Measurements from ENCODE around the gene WASF3. TPM values are rescaled to one million over a fixed set of nuclear protein-coding genes. Genes with fewer than 3 reads are reported as not detected.
A peak's percentile ranks its signal among the peaks of the same experiment; 100 is the strongest.

The WASF3 gene
- total RNA-seq, 1 donor from 2014 or later: 13.0 TPM

DNA sequence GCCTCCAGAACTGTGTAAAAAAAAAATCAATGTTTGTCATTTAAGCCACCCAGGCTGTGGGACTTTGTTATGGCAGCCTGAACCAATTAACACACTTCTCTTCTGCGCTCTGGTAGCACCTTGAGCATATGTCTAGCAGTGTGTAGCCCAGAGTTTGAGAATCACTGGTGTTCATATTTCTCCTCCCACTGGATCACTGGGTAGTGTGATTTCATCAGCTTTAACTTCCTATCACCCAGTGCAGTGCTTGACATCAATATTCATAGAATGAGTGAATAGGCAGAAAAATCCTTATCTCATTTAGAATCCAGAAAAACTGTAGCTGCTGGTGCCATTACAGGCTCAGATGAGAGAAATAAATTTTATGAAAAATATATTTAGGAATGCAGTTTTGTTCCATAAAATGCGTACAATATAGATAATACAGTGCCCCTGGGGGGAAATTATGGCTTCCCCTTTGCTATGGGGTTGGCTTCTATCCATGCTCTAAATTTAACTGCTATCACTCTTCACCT, 30.7 kb upstream of the WASF3 start:
- H3K9me3 Mint-ChIP-seq (ENCODE audit: unreplicated experiment): no peaks in the 10 kb centered on the region
- H3K4me3 Mint-ChIP-seq (ENCODE audit: unreplicated experiment): no peak overlapping the region
- no peak overlapping the region for H3K27ac Mint-ChIP-seq (ENCODE audit: unreplicated experiment)
- no peaks in the 10 kb centered on the region for H3K36me3 Mint-ChIP-seq (ENCODE audit: low read depth, unreplicated experiment)
- H3K27me3 Mint-ChIP-seq (ENCODE audit: unreplicated experiment): no peaks in the 10 kb centered on the region
- no peak for DNase-seq (ENCODE audit: low spot score)
- TF ChIP-seq, protein P1, sequence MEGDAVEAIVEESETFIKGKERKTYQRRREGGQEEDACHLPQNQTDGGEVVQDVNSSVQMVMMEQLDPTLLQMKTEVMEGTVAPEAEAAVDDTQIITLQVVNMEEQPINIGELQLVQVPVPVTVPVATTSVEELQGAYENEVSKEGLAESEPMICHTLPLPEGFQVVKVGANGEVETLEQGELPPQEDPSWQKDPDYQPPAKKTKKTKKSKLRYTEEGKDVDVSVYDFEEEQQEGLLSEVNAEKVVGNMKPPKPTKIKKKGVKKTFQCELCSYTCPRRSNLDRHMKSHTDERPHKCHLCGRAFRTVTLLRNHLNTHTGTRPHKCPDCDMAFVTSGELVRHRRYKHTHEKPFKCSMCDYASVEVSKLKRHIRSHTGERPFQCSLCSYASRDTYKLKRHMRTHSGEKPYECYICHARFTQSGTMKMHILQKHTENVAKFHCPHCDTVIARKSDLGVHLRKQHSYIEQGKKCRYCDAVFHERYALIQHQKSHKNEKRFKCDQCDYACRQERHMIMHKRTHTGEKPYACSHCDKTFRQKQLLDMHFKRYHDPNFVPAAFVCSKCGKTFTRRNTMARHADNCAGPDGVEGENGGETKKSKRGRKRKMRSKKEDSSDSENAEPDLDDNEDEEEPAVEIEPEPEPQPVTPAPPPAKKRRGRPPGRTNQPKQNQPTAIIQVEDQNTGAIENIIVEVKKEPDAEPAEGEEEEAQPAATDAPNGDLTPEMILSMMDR (IDR thresholded peaks at IDR 0.05; ENCODE audit: unreplicated experiment): no peak
- H3K4me1 Mint-ChIP-seq (ENCODE audit: unreplicated experiment): no peaks in the 10 kb centered on the region

DNA sequence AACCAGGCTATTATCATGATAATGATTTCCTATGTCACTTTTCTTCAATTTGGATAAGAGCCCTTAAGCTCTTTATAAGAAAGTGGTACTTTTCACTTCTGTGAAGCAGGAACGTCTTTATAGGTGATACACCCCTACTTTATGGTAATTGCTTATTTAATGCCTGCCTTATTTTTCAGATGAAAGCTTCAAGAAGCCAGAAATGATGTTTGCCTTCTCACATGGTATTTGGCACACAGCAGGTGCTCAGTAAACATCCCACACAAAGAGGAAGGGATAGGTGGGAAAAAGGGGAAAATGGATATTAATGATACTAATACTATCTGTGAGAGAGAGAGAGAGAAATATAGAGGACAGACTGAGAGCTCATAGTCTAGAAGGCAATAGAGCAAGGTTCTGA, 29.0 kb upstream of the WASF3 start:
- no peak overlapping the region for H3K27ac Mint-ChIP-seq (ENCODE audit: unreplicated experiment)
- TF ChIP-seq, protein P1 (IDR thresholded peaks at IDR 0.05; ENCODE audit: unreplicated experiment): no peak
- no peaks in the 10 kb centered on the region for H3K27me3 Mint-ChIP-seq (ENCODE audit: unreplicated experiment)
- DNase-seq (ENCODE audit: low spot score): no peak
- H3K36me3 Mint-ChIP-seq (ENCODE audit: low read depth, unreplicated experiment): no peaks in the 10 kb centered on the region
- H3K9me3 Mint-ChIP-seq (ENCODE audit: unreplicated experiment): no peaks in the 10 kb centered on the region
- H3K4me1 Mint-ChIP-seq (ENCODE audit: unreplicated experiment): no peaks in the 10 kb centered on the region
- H3K4me3 Mint-ChIP-seq (ENCODE audit: unreplicated experiment): no peak overlapping the region

DNA sequence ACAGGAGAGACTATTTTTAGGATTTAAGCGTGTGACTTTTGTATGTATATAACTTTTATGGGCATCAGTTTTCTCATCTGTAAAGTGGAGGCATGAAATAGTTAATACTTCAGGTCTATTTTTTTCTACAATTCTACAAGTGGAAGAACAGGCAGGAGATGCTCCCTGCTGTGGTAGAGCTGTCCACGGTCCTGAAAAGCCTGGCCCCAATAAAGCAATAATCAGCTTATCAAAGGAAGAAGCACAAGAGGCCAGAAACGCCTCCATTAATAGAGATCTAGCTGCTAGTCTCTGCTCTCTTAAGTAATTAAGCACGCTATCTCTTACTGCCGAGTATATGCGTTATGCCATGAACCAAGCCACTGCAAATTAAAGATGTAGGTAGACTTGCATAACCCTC, 28.0 kb upstream of the WASF3 start:
- Mint-ChIP-seq H3K36me3 (ENCODE audit: low read depth, unreplicated experiment) (no peaks in the 10 kb centered on the region), H3K4me1 (ENCODE audit: unreplicated experiment) (no peaks in the 10 kb centered on the region), H3K27me3 (ENCODE audit: unreplicated experiment) (no peaks in the 10 kb centered on the region), H3K9me3 (ENCODE audit: unreplicated experiment) (no peaks in the 10 kb centered on the region), H3K27ac (ENCODE audit: unreplicated experiment) (no peak overlapping the region), H3K4me3 (ENCODE audit: unreplicated experiment) (no peak overlapping the region)
- DNase-seq (ENCODE audit: low spot score): peak; percentile 69
- TF ChIP-seq, protein P1 (IDR thresholded peaks at IDR 0.05; ENCODE audit: unreplicated experiment): no peak

DNA sequence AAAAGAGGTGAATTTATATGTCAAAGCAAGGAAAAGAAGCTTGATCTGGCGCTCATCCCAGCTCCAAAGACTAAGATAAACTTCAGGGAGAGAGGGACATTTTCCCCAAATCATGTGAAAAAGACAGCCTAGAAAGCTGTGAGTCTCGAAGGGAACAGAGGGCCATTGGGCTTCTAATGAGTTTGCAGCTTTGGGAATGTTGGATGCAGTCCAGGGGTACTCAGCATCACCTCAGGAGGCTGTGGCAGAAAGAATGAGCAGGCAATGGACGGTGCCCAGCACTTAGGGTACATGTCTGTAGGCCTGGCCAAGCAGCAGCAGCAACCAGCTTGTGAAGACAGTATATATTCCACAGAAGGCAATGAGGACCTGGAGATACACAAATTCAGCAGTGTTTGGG, 25.7 kb upstream of the WASF3 start:
- Mint-ChIP-seq H3K4me3 (ENCODE audit: unreplicated experiment) (no peak overlapping the region), H3K4me1 (ENCODE audit: unreplicated experiment) (no peaks in the 10 kb centered on the region), H3K27me3 (ENCODE audit: unreplicated experiment) (peaks cover 1% of the 10 kb centered on the region), H3K27ac (ENCODE audit: unreplicated experiment) (no peak overlapping the region), H3K36me3 (ENCODE audit: low read depth, unreplicated experiment) (no peaks in the 10 kb centered on the region), H3K9me3 (ENCODE audit: unreplicated experiment) (no peaks in the 10 kb centered on the region)
- no peak for DNase-seq (ENCODE audit: low spot score)
- TF ChIP-seq, protein P1 (IDR thresholded peaks at IDR 0.05; ENCODE audit: unreplicated experiment): no peak

DNA sequence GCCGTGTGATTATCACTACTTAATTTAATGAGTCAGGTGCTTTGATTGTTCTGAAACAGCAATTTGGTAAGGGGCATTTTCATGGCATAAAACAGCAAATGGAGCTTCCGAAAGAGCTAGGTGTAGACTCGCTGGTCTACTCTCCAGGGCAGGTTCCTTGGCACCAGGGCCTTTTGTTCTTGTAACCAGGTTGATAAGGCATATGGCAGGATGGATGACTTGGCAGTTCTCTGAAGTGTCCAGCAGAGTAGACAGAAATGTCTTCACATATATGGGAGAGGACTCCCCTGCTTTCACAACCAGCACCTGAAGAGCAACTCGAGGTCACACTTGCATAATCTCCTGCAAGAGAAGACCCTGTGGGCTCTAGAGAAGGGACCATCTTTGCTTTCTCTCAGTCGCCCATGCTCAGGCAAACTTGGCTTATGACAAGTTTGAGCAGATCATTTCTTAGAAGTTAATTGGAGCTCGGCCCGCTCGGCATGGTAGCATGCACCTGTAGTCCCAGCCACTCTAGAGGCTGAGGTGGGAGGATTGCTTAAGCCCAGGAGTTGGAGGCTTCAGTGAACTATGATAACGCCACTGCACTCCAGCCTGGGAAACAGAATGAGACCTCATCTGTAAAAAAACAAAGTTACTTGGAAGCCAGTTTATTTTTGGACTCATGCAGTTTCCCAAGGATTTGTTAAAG, 23.3 kb upstream of the WASF3 start:
- H3K4me1 Mint-ChIP-seq (ENCODE audit: unreplicated experiment): no peaks in the 10 kb centered on the region

More for the DNA sequence above, 23.3 kb upstream of the WASF3 start:
- Mint-ChIP-seq H3K27me3 (ENCODE audit: unreplicated experiment) (peaks cover 3% of the 10 kb centered on the region), H3K9me3 (ENCODE audit: unreplicated experiment) (no peaks in the 10 kb centered on the region), H3K36me3 (ENCODE audit: low read depth, unreplicated experiment) (no peaks in the 10 kb centered on the region), H3K27ac (ENCODE audit: unreplicated experiment) (no peak overlapping the region), H3K4me3 (ENCODE audit: unreplicated experiment) (no peak overlapping the region)
- TF ChIP-seq, protein P1 (IDR thresholded peaks at IDR 0.05; ENCODE audit: unreplicated experiment): no peak
- no peak for DNase-seq (ENCODE audit: low spot score)
